B cell (primary cell): ENCODE results near the gene NYAP2. TPM values are rescaled to one million over a fixed set of nuclear protein-coding genes. Genes with fewer than 3 reads are reported as not detected.

Experiments used
- ATAC-seq: fragments of 200-7000 bp; cut with Tn5 transposase; one replicate; pipeline ENCODE4 v1.10.0; 2021; ENCODE audit warnings: low read depth, mild to moderate bottlenecking, moderate number of reproducible peaks, moderate library complexity
- CTCF ChIA-PET: fragments of 350-600 bp; sonication (Branson Sonifier 250); formaldehyde crosslinking; loops from one replicate; lab custom pipeline; 2021; ENCODE audit warnings: antibody characterized with exemption, inconsistent platforms; lab: Charles Lee
- POLR2A ChIA-PET: fragments of 350-600 bp; sonication (Branson Sonifier 250); formaldehyde crosslinking; loops from one replicate; lab custom pipeline; 2021; ENCODE audit warnings: antibody characterized with exemption; lab: Charles Lee
- DNase-seq: peaks from one replicate; pipeline ENCODE4 v3.0.0; 2013
- H2AFZ ChIP-seq: 2 replicates; pipeline ENCODE4 v1.6.1; 2012; ENCODE audit warnings: mild to moderate bottlenecking, low read depth, low read length; ENCODE audit not compliant: insufficient read depth, poor library complexity, severe bottlenecking
- H3K27ac ChIP-seq, 2 donors: 1 replicate in 1 of 2; 2 replicates in 1 of 2; pipeline ENCODE4 v1.5.1; 2012 to 2013; ENCODE audit warnings: low read length in 2 of 2, mild to moderate bottlenecking in 2 of 2, moderate library complexity in 1 of 2
- H3K27me3 ChIP-seq, 4 experiments: fragments of 200-600 bp in 1 of 4; sonication (generic) in 1 of 4; replicated peaks in 1 of 4; 1 replicate in 2 of 4; 2 replicates in 2 of 4; pipeline versions ENCODE4 v1.6.1 to v1.7.0; 2013 to 2016; ENCODE audit warnings: low read length in 3 of 4, mild to moderate bottlenecking in 2 of 4, mixed read lengths in 1 of 4, moderate library complexity in 1 of 4; ENCODE audit not compliant: insufficient read depth in 4 of 4, control insufficient read depth in 3 of 4; ENCODE audit errors: control extremely low read depth in 1 of 4
- H3K36me3 ChIP-seq, 2 experiments: replicated peaks in 1 of 2; 1 replicate in 1 of 2; 2 replicates in 1 of 2; pipeline versions ENCODE4 v1.6.1 to v1.7.1; 2013; ENCODE audit warnings: low read length in 1 of 2; ENCODE audit not compliant: insufficient read depth in 2 of 2, control insufficient read depth in 1 of 2; ENCODE audit errors: control extremely low read depth in 1 of 2, extremely low read depth in 1 of 2
- H3K4me1 ChIP-seq, 2 donors: fragments of 200-600 bp in 1 of 2; sonication (generic) in 1 of 2; 1 replicate in 1 of 2; 2 replicates in 1 of 2; pipeline versions ENCODE4 v1.5.1 to v1.6.1; 2013 to 2017; ENCODE audit warnings: low read length in 2 of 2; ENCODE audit not compliant: control insufficient read depth in 2 of 2, insufficient read depth in 2 of 2
- H3K4me2 ChIP-seq: replicated peaks from 2 replicates; pipeline ENCODE3; 2012; ENCODE audit warnings: mild to moderate bottlenecking, low read depth, low read length; ENCODE audit not compliant: poor library complexity, severe bottlenecking
- H3K4me3 ChIP-seq, 5 experiments: fragments of 200-600 bp in 1 of 5; sonication (generic) in 1 of 5; 1 replicate in 3 of 5; 2 replicates in 2 of 5; pipeline versions ENCODE4 v1.5.1 to v1.7.0; 2011 to 2016; ENCODE audit warnings: low read length in 4 of 5, mild to moderate bottlenecking in 4 of 5, low read depth in 2 of 5, control low read depth in 1 of 5, moderate library complexity in 1 of 5; ENCODE audit not compliant: insufficient read depth in 1 of 5; ENCODE audit errors: control extremely low read depth in 1 of 5, extremely low read depth in 1 of 5
- H3K79me2 ChIP-seq: fragments of 200-600 bp; sonication (generic); one replicate; pipeline ENCODE4 v1.6.0; 2016; ENCODE audit warnings: low read length; ENCODE audit not compliant: control insufficient read depth, insufficient read depth
- H3K9ac ChIP-seq: fragments of 200-600 bp; sonication (generic); 2 replicates; pipeline ENCODE4 v1.6.1; 2017; ENCODE audit warnings: mild to moderate bottlenecking, low read length, moderate library complexity
- H3K9me3 ChIP-seq, 3 donors: one replicate each; pipeline versions ENCODE4 v1.6.1 to v1.7.1; 2013; ENCODE audit warnings: low read length in 2 of 3; ENCODE audit not compliant: control insufficient read depth in 2 of 3, insufficient read depth in 1 of 3; ENCODE audit errors: control extremely low read depth in 1 of 3
- H4K20me1 ChIP-seq: 2 replicates; pipeline ENCODE4 v1.6.0; 2012; ENCODE audit warnings: mild to moderate bottlenecking, low read length; ENCODE audit not compliant: insufficient read depth, control insufficient read depth, poor library complexity, severe bottlenecking
- H3K27ac Mint-ChIP-seq: one replicate; pipeline ENCODE4 v1.8.0; 2021; ENCODE audit warnings: mixed read lengths
- H3K27me3 Mint-ChIP-seq: one replicate; pipeline ENCODE4 v1.8.0; 2021; ENCODE audit warnings: mixed read lengths
- H3K4me1 Mint-ChIP-seq: one replicate; pipeline ENCODE4 v1.8.0; 2021; ENCODE audit warnings: mixed read lengths
- H3K4me3 Mint-ChIP-seq: one replicate; pipeline ENCODE4 v1.8.0; 2021; ENCODE audit warnings: mixed read lengths
- H3K9me3 Mint-ChIP-seq: one replicate; pipeline ENCODE4 v1.8.0; 2022; ENCODE audit warnings: mixed read lengths; ENCODE audit not compliant: insufficient read depth
- EZH2 ChIP-seq: IDR thresholded peaks from 2 replicates; pipeline ENCODE4 v1.6.1; 2012; ENCODE audit warnings: borderline replicate concordance, low read depth, mild to moderate bottlenecking, moderate library complexity, low read length; ENCODE audit not compliant: insufficient read depth, poor library complexity, severe bottlenecking
- WGBS: methylation state at CpG from one replicate; pipeline ENCODE4 v1.1.5; 2013; ENCODE audit warnings: missing lambda C conversion rate; ENCODE audit not compliant: insufficient coverage; 5-methylcytosine and 5-hydroxymethylcytosine counted together
- intact Hi-C: fragments of 100-400 bp; cut with micrococcal nuclease; formaldehyde crosslinking; loops from one replicate; pipeline ENCODE4 v1.10.0; 2022
- polyA plus RNA-seq: library from polyadenylated mRNA; depleted of rRNA; stranded (reverse); fragments of >200 nt; gene quantifications from 2 replicates; pipeline ENCODE4 v1.2.3, GENCODE V29; 2012
- total RNA-seq, 2 donors: library from RNA; stranded (reverse); fragments of 120-200 nt in 1 of 2; gene quantifications; 1 replicate in 1 of 2; 2 replicates in 1 of 2; pipeline versions ENCODE4 v1.2.3 to v1.2.4, GENCODE V29; 2013 to 2022
- TF ChIP-seq, protein P1 (sequence below): fragments of 200-600 bp; IDR thresholded peaks from one replicate; pipeline ENCODE4 v1.8.0; 2022; ENCODE audit warnings: antibody characterized with exemption, mild to moderate bottlenecking

The NYAP2 gene
- total and polyA plus RNA-seq, 2 donors (not counting 1 experiment from before 2014, with no cell fraction given) = 0.12 to 0.17 TPM

DNA sequence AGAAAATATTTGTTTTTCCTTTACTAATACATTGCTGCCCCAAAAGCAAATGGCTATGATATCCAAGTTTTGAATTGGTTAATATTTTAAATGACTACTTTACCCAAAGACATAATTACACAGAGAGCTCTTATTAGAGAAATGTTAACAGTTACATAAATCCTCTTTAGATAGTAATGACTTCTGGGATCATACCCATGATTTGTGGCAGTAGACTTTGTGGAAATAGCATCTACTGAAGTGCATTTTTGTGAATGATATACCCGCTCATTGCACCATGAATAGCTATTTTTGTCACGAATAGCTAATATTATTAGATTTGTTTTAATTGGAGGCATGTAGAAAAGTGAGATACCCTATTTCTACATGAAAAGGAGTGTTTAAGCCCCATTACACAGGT lies 15.8 kb downstream of the NYAP2 start:
- H2AFZ ChIP-seq = no peak overlapping the region
- Mint-ChIP-seq H3K27ac (no peak overlapping the region), H3K9me3 (no peaks in the 10 kb centered on the region), H3K27me3 (peaks cover 14% of the 10 kb centered on the region), H3K4me1 (no peaks in the 10 kb centered on the region), H3K4me3 (no peak overlapping the region)
- H3K79me2 ChIP-seq = no peaks in the 10 kb centered on the region
- ATAC-seq = no peak
- no peak overlapping the region for H3K4me3 ChIP-seq
- H4K20me1 ChIP-seq = no peaks in the 10 kb centered on the region
- no peak for DNase-seq
- no peak overlapping the region for H3K27ac ChIP-seq
- H3K27me3 ChIP-seq = no peaks in the 10 kb centered on the region
- WGBS = no CpG with 5 or more reads among the region's 2 CpGs
- no peak overlapping the region for H3K4me2 ChIP-seq
- ChIA-PET CTCF (no interaction called here), POLR2A (no interaction called here)
- intact Hi-C loops = no loop called here
- H3K36me3 ChIP-seq = no peaks in the 10 kb centered on the region
- no peak for TF ChIP-seq EZH2
- H3K9ac ChIP-seq = no peak overlapping the region
- no peaks in the 10 kb centered on the region for H3K4me1 ChIP-seq
- H3K9me3 ChIP-seq = no peaks in the 10 kb centered on the region

DNA sequence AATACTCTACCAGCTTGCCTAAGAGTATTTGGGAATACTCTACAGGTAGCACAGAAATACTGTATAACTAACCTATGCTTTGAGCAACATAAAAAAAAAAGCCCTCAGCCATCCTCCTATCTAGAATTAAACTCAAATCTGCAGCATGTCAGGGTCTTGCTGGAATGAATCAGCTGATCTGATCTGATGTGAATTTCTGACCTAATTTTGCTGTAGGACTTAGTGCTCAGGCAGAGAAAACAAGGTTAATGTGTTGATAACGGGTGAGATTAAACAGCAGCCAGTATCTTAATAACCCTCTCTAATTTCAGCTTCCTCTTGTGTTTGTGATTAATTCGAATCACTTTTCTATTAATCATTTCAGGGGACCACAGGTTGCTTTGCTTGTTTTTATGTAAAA lies 16.3 kb downstream of the NYAP2 start:
- Histone ChIP-seq H2AFZ (no peak overlapping the region), H3K4me1 (no peaks in the 10 kb centered on the region), H3K4me2 (no peak overlapping the region), H3K36me3 (no peaks in the 10 kb centered on the region), H3K9me3 (no peaks in the 10 kb centered on the region), H3K9ac (no peak overlapping the region), H3K27me3 (no peaks in the 10 kb centered on the region), H3K27ac (no peak overlapping the region), H3K79me2 (no peaks in the 10 kb centered on the region), H3K4me3 (no peak overlapping the region), H4K20me1 (no peaks in the 10 kb centered on the region)
- H3K9me3 Mint-ChIP-seq = no peaks in the 10 kb centered on the region
- no peak overlapping the region for H3K4me3 Mint-ChIP-seq
- CTCF ChIA-PET = no interaction called here
- no peak overlapping the region for H3K27ac Mint-ChIP-seq
- TF ChIP-seq EZH2 = no peak
- TF ChIP-seq, protein P1, sequence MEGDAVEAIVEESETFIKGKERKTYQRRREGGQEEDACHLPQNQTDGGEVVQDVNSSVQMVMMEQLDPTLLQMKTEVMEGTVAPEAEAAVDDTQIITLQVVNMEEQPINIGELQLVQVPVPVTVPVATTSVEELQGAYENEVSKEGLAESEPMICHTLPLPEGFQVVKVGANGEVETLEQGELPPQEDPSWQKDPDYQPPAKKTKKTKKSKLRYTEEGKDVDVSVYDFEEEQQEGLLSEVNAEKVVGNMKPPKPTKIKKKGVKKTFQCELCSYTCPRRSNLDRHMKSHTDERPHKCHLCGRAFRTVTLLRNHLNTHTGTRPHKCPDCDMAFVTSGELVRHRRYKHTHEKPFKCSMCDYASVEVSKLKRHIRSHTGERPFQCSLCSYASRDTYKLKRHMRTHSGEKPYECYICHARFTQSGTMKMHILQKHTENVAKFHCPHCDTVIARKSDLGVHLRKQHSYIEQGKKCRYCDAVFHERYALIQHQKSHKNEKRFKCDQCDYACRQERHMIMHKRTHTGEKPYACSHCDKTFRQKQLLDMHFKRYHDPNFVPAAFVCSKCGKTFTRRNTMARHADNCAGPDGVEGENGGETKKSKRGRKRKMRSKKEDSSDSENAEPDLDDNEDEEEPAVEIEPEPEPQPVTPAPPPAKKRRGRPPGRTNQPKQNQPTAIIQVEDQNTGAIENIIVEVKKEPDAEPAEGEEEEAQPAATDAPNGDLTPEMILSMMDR = no peak
- DNase-seq = no peak
- no CpG with 5 or more reads among the region's 2 CpGs for WGBS
- H3K4me1 Mint-ChIP-seq = no peaks in the 10 kb centered on the region
- POLR2A ChIA-PET = no interaction called here
- peaks cover 14% of the 10 kb centered on the region for H3K27me3 Mint-ChIP-seq
- intact Hi-C loops = no loop called here
- no peak for ATAC-seq
